Mesenchymal stem cell (in vitro differentiated cells and primary cell): Measurements from ENCODE around the gene GHRHR.

Source experiments
- DNase-seq: peaks from one replicate; pipeline ENCODE4 v3.0.0-alpha.2; 2013
- H2AFZ ChIP-seq: one replicate; pipeline ENCODE4 v1.6.1; 2013; ENCODE audit warnings: low read depth, mild to moderate bottlenecking, control low read depth, inconsistent platforms, low read length, moderate library complexity
- H2AK5ac ChIP-seq: 2 replicates; pipeline ENCODE4 v1.6.1; 2013; ENCODE audit warnings: low read length, moderate library complexity, mild to moderate bottlenecking, inconsistent platforms; ENCODE audit not compliant: severe bottlenecking
- H2BK120ac ChIP-seq: one replicate; pipeline ENCODE4 v1.6.1; 2013; ENCODE audit warnings: low read depth, mild to moderate bottlenecking, inconsistent platforms, low read length, moderate library complexity
- H2BK12ac ChIP-seq, 2 experiments: one replicate each; pipeline ENCODE4 v1.6.1; 2013; ENCODE audit warnings: inconsistent platforms in 2 of 2, low read length in 2 of 2, mild to moderate bottlenecking in 2 of 2, moderate library complexity in 2 of 2, control low read depth in 1 of 2
- H2BK15ac ChIP-seq: one replicate; pipeline ENCODE4 v1.6.1; 2013; ENCODE audit warnings: mild to moderate bottlenecking, low read depth, inconsistent platforms; ENCODE audit not compliant: poor library complexity, severe bottlenecking
- H2BK5ac ChIP-seq: 2 replicates; pipeline ENCODE4 v1.6.1; 2013; ENCODE audit warnings: low read depth, mild to moderate bottlenecking, low read length, control low read depth, inconsistent platforms; ENCODE audit not compliant: poor library complexity, severe bottlenecking
- H3K14ac ChIP-seq, 2 experiments: one replicate each; pipeline ENCODE4 v1.6.1; 2013; ENCODE audit warnings: inconsistent platforms in 2 of 2, low read length in 2 of 2, control low read depth in 1 of 2, mild to moderate bottlenecking in 1 of 2, moderate library complexity in 1 of 2
- H3K18ac ChIP-seq, 2 experiments: one replicate each; pipeline ENCODE4 v1.6.1; 2013; ENCODE audit warnings: inconsistent platforms in 2 of 2, low read length in 2 of 2, control low read depth in 1 of 2, low read depth in 1 of 2, mild to moderate bottlenecking in 1 of 2
- H3K23ac ChIP-seq, 2 experiments: one replicate each; pipeline ENCODE4 v1.6.1; 2013; ENCODE audit warnings: inconsistent platforms in 2 of 2, low read length in 2 of 2, mild to moderate bottlenecking in 2 of 2, moderate library complexity in 2 of 2, control low read depth in 1 of 2
- H3K27ac ChIP-seq: 2 replicates; pipeline ENCODE4 v1.5.1; 2013; ENCODE audit warnings: mild to moderate bottlenecking, moderate library complexity, low read length, control low read depth, inconsistent platforms; ENCODE audit not compliant: poor library complexity, severe bottlenecking
- H3K27me3 ChIP-seq, 2 experiments: 2 replicates each; pipeline versions ENCODE4 v1.6.1 to v1.7.0; 2013; ENCODE audit warnings: low read length in 2 of 2, mild to moderate bottlenecking in 2 of 2, moderate library complexity in 2 of 2, control low read depth in 1 of 2, inconsistent platforms in 1 of 2; ENCODE audit not compliant: control insufficient read depth in 1 of 2, insufficient read depth in 1 of 2
- H3K36me3 ChIP-seq, 2 experiments: 2 replicates each; pipeline versions ENCODE4 v1.6.1 to v1.7.0; 2013; ENCODE audit warnings: low read length in 2 of 2, control low read depth in 1 of 2, inconsistent platforms in 1 of 2, low read depth in 1 of 2, mild to moderate bottlenecking in 1 of 2; ENCODE audit not compliant: insufficient read depth in 2 of 2, control insufficient read depth in 1 of 2
- H3K4ac ChIP-seq, 2 experiments: one replicate each; pipeline ENCODE4 v1.6.1; 2013; ENCODE audit warnings: inconsistent platforms in 2 of 2, low read length in 2 of 2, mild to moderate bottlenecking in 2 of 2, moderate library complexity in 2 of 2, control low read depth in 1 of 2, low read depth in 1 of 2
- H3K4me1 ChIP-seq: 2 replicates; pipeline ENCODE4 v1.6.1; 2013; ENCODE audit warnings: low read depth, low read length, control low read depth; ENCODE audit not compliant: control insufficient read depth, insufficient read depth
- H3K4me2 ChIP-seq: 2 replicates; pipeline ENCODE4 v1.6.1; 2013; ENCODE audit warnings: low read length, mild to moderate bottlenecking, inconsistent platforms; ENCODE audit not compliant: poor library complexity, severe bottlenecking
- H3K4me3 ChIP-seq, 2 experiments: 2 replicates each; pipeline versions ENCODE4 v1.5.1 to v1.7.0; 2013; ENCODE audit warnings: low read length in 2 of 2, mild to moderate bottlenecking in 2 of 2, control low read depth in 1 of 2, low read depth in 1 of 2; ENCODE audit not compliant: insufficient read depth in 1 of 2
- H3K79me1 ChIP-seq: replicated peaks from 2 replicates; pipeline ENCODE4 v1.6.1; 2013; ENCODE audit warnings: mild to moderate bottlenecking, control low read depth, low read length, inconsistent platforms; ENCODE audit not compliant: poor library complexity, severe bottlenecking
- H3K9ac ChIP-seq: 2 replicates; pipeline ENCODE4 v1.7.0; 2013; ENCODE audit warnings: mild to moderate bottlenecking, low read length, moderate library complexity
- H3K9me3 ChIP-seq: 2 replicates; pipeline ENCODE4 v1.7.0; 2013; ENCODE audit warnings: mild to moderate bottlenecking, low read length; ENCODE audit not compliant: control insufficient read depth
- H4K8ac ChIP-seq: one replicate; pipeline ENCODE4 v1.6.1; 2013; ENCODE audit warnings: inconsistent platforms, mild to moderate bottlenecking, low read length, moderate library complexity
- H4K91ac ChIP-seq: one replicate; pipeline ENCODE4 v1.6.1; 2013; ENCODE audit warnings: mild to moderate bottlenecking, low read length, inconsistent platforms
- WGBS: methylation state at CpG from one replicate; pipeline ENCODE4 v1.1.7; 2013; ENCODE audit warnings: mixed read lengths; 5-methylcytosine and 5-hydroxymethylcytosine counted together

Gene GHRHR

GRCh38 chr7:30989824-30990672 is 26.3 kb downstream of the GHRHR start:
- no peaks in the 10 kb centered on the region for H3K79me1 ChIP-seq
- H2AK5ac ChIP-seq = no peak overlapping the region
- H2AFZ ChIP-seq = no peak overlapping the region
- H2BK120ac ChIP-seq = no peak overlapping the region
- H4K91ac ChIP-seq = no peak overlapping the region
- 73% methylated on average over 10 of the region's 10 CpGs for WGBS
- no peak overlapping the region for H2BK12ac ChIP-seq
- H3K14ac ChIP-seq = no peak overlapping the region
- no peak overlapping the region for H3K27ac ChIP-seq
- no peak for DNase-seq
- H3K9ac ChIP-seq = no peak overlapping the region
- H3K4me3 ChIP-seq = no peak overlapping the region
- H3K27me3 ChIP-seq = peaks cover 0 to 31% of the 10 kb centered on the region in 2 experiments
- no peak overlapping the region for H3K23ac ChIP-seq
- no peak overlapping the region for H3K4ac ChIP-seq
- no peaks in the 10 kb centered on the region for H3K36me3 ChIP-seq
- no peak overlapping the region for H3K4me2 ChIP-seq
- H4K8ac ChIP-seq = no peak overlapping the region
- H2BK5ac ChIP-seq = no peak overlapping the region
- no peak overlapping the region for H3K18ac ChIP-seq
- no peaks in the 10 kb centered on the region for H3K9me3 ChIP-seq
- H3K4me1 ChIP-seq = peaks cover 6% of the 10 kb centered on the region
- H2BK15ac ChIP-seq = no peak overlapping the region

GRCh38 chr7:30990673-30991170 is 27.0 kb downstream of the GHRHR start:
- WGBS = 43% methylated on average over 6 of the region's 6 CpGs

GRCh38 chr7:30992414-30992813 is 28.7 kb downstream of the GHRHR start:
- peak overlapping the region; percentile 13 for H3K9ac ChIP-seq
- H4K8ac ChIP-seq = no peak overlapping the region
- H3K14ac ChIP-seq = no peak overlapping the region
- no peak overlapping the region for H4K91ac ChIP-seq
- no peaks in the 10 kb centered on the region for H3K9me3 ChIP-seq
- no peak overlapping the region for H3K23ac ChIP-seq
- H3K79me1 ChIP-seq = no peaks in the 10 kb centered on the region
- H3K4me1 ChIP-seq = peaks cover 6% of the 10 kb centered on the region
- no peak overlapping the region for H2AK5ac ChIP-seq
- H2BK12ac ChIP-seq = no peak overlapping the region
- no peak overlapping the region for H2BK5ac ChIP-seq
- no peak overlapping the region for H2AFZ ChIP-seq
- H3K4ac ChIP-seq = no peak overlapping the region
- WGBS = 81% methylated on average over 18 of the region's 18 CpGs
- no peak overlapping the region for H2BK120ac ChIP-seq
- peaks cover 0 to 11% of the 10 kb centered on the region in 2 experiments for H3K27me3 ChIP-seq
- H3K18ac ChIP-seq = no peak overlapping the region
- no peak overlapping the region for H3K27ac ChIP-seq
- no peak overlapping the region for H3K4me2 ChIP-seq
- no peak overlapping the region for H3K4me3 ChIP-seq
- DNase-seq = no peak
- no peak overlapping the region for H2BK15ac ChIP-seq
- H3K36me3 ChIP-seq = no peaks in the 10 kb centered on the region

More at GRCh38 chr7:30990673-30991170, 27.0 kb downstream of the GHRHR start:
- Histone ChIP-seq H4K8ac (no peak overlapping the region), H3K18ac (no peak overlapping the region), H3K27me3 (peaks cover 0 to 25% of the 10 kb centered on the region in 2 experiments), H3K36me3 (no peaks in the 10 kb centered on the region), H2AFZ (no peak overlapping the region), H3K4me1 (peaks cover 6% of the 10 kb centered on the region), H4K91ac (no peak overlapping the region), H3K9me3 (no peaks in the 10 kb centered on the region), H2BK5ac (no peak overlapping the region), H3K79me1 (no peaks in the 10 kb centered on the region), H3K4me2 (no peak overlapping the region), H2BK120ac (no peak overlapping the region), H3K14ac (no peak overlapping the region), H2BK15ac (no peak overlapping the region), H3K4me3 (no peak overlapping the region), H3K23ac (no peak overlapping the region), H3K27ac (no peak overlapping the region), H3K4ac (no peak overlapping the region), H2AK5ac (no peak overlapping the region), H3K9ac (no peak overlapping the region), H2BK12ac (no peak overlapping the region)
- no peak for DNase-seq

- H3K79me1 ChIP-seq = no peaks in the 10 kb centered on the region
- H3K9ac ChIP-seq = no peak overlapping the region
- no peak overlapping the region for H3K14ac ChIP-seq
- no peak overlapping the region for H2BK15ac ChIP-seq
- H2BK5ac ChIP-seq = no peak overlapping the region
- no peak overlapping the region for H2AK5ac ChIP-seq
- no peak overlapping the region for H4K91ac ChIP-seq
- 93% methylated on average over 37 of the region's 39 CpGs for WGBS
- peaks cover 0 to 10% of the 10 kb centered on the region in 2 experiments for H3K27me3 ChIP-seq
- no peak overlapping the region for H2BK120ac ChIP-seq
- no peak for DNase-seq
- no peaks in the 10 kb centered on the region for H3K9me3 ChIP-seq
- H3K4me2 ChIP-seq = no peak overlapping the region
- no peak overlapping the region for H4K8ac ChIP-seq
- H3K36me3 ChIP-seq = no peaks in the 10 kb centered on the region
- no peak overlapping the region for H3K18ac ChIP-seq
- no peak overlapping the region for H2AFZ ChIP-seq
- no peak overlapping the region for H3K23ac ChIP-seq
- H3K4me1 ChIP-seq = peaks cover 1% of the 10 kb centered on the region
- no peak overlapping the region for H3K27ac ChIP-seq
- no peak overlapping the region for H3K4me3 ChIP-seq
- H3K4ac ChIP-seq = no peak overlapping the region
- H2BK12ac ChIP-seq = no peak overlapping the region
These were observed 30.7 kb downstream of the GHRHR start for GRCh38 chr7:30994206-30995100.
